NCI-H460 (cell line): ENCODE results near the gene PAK4. TPM values are rescaled to one million over a fixed set of nuclear protein-coding genes. Genes with fewer than 3 reads are reported as not detected.

Experiments used
- total RNA-seq: library from RNA; depleted of rRNA; stranded (reverse); fragments of >200 nt; shearing (Covaris generic); gene quantifications from 2 replicates; pipeline ENCODE4 v1.2.3, GENCODE V29; 2014; rRNA removed

The PAK4 gene
- total RNA-seq, 1 experiment from 2014 or later: 4.4 TPM

Other genes with a start within 250 kb of the PAK4 start
- 4.2 and 4.8 TPM in 2 replicates for gene RINL, start 247.5 kb upstream of the PAK4 start, total RNA-seq
- 23.3 and 33.0 TPM in 2 replicates for gene SIRT2, start 226.2 kb upstream of the PAK4 start, total RNA-seq
- gene NFKBIB, start 225.8 kb upstream of the PAK4 start, total RNA-seq: 17.0 and 19.1 TPM in 2 replicates
- gene CCER2, start 213.6 kb upstream of the PAK4 start, total RNA-seq: 0.20 TPM in 1 of 2 replicates, not detected in the other
- gene SARS2, start 195.0 kb upstream of the PAK4 start, total RNA-seq: 21.7 and 24.0 TPM in 2 replicates
- gene MRPS12, start 194.8 kb upstream of the PAK4 start, total RNA-seq: 43.6 and 61.2 TPM in 2 replicates
- gene FBXO17, start 150.0 kb upstream of the PAK4 start, total RNA-seq: 7.9 and 11.1 TPM in 2 replicates
- 0.52 and 0.59 TPM in 2 replicates for gene FBXO27, start 93.2 kb upstream of the PAK4 start, total RNA-seq
- 0.12 and 0.32 TPM in 2 replicates for gene ACP7, start 41.4 kb upstream of the PAK4 start, total RNA-seq
- gene NCCRP1, start 71.2 kb downstream of the PAK4 start, total RNA-seq: 0.05 TPM in 1 of 2 replicates, not detected in the other
- gene SYCN, start 78.5 kb downstream of the PAK4 start, total RNA-seq: not detected in 2 replicates
- not detected in 2 replicates for gene IFNL3, start 119.2 kb downstream of the PAK4 start, total RNA-seq
- gene IFNL4, start 123.1 kb downstream of the PAK4 start, total RNA-seq: not detected in 2 replicates
- not detected in 2 replicates for gene IFNL2, start 142.6 kb downstream of the PAK4 start, total RNA-seq
- gene IFNL1, start 170.6 kb downstream of the PAK4 start, total RNA-seq: not detected in 2 replicates
- gene LRFN1, start 195.1 kb downstream of the PAK4 start, total RNA-seq: 0.66 and 0.79 TPM in 2 replicates
- gene GMFG, start 210.3 kb downstream of the PAK4 start, total RNA-seq: not detected in 2 replicates
- 57.7 and 57.8 TPM in 2 replicates for gene SAMD4B, start 216.6 kb downstream of the PAK4 start, total RNA-seq